Measurements from ENCODE around the gene KCNIP4. TPM values are rescaled to one million over a fixed set of nuclear protein-coding genes. Genes with fewer than 3 reads are reported as not detected.

KCNIP4 gene
- total RNA-seq, 1 donor from 2014 or later, result 16.7 TPM

DNA sequence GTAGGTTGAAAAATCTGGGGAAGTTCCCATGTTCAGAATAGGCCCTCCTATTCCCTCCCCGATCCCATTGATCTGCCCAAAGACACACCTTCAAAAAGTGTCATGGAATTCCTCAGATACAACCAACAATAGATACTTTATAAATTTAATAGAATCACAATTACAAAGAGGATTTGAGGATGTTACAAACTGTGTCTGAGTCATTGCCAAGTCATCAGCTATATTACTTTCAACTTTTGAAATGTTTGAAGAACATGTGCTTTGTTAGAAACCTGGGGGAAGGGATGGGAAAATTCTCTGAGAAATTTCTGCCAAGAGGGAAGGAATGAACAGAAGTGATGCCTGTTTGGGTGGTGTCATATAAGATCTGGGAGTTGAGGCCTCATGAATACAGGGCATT lies 46.7 kb downstream of the KCNIP4 start:
- no peak for FAIRE-seq
- DNase-seq (ENCODE audit: low spot score in 2 of 2), result no peak

DNA sequence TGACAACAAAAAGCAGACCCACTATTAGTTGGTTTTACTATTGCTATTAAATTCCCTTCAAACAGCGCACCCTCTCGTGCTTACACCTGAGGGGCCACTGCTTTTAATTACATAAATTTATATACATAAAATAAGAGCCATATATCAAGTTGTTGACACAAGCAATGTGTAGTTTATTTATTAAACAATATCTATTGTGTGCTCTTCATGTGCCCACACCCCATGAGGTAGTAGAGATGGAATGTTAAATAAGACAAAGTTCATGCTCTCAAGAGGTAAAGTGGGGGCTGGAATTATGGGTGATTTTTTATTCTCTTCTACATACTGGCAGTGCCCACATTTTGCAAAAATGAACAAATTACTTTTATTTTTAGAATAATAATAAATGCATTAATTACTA lies 47.3 kb downstream of the KCNIP4 start:
- no peak for FAIRE-seq
- no peak for DNase-seq (ENCODE audit: low spot score in 2 of 2)

DNA sequence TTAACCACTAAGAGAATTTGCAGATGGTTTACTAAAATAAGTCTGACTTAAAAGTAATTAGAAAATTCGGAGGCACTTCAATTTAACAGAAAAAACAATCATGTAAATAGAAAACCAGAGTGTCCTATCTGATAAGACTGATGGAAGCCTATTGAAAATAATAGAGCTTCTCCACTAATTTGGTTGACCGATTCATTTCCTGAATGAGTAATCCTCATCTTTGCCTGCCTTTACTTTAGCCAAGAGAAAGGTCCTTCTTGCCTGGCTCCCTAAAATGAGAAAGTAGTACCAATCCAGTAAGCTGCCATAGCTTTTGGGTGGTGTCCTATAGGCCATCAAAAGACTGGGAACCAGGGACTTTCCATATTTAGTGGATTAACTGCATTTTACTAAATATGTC lies 48.4 kb downstream of the KCNIP4 start:
- FAIRE-seq (no peak), DNase-seq (ENCODE audit: low spot score in 2 of 2) (no peak)

DNA sequence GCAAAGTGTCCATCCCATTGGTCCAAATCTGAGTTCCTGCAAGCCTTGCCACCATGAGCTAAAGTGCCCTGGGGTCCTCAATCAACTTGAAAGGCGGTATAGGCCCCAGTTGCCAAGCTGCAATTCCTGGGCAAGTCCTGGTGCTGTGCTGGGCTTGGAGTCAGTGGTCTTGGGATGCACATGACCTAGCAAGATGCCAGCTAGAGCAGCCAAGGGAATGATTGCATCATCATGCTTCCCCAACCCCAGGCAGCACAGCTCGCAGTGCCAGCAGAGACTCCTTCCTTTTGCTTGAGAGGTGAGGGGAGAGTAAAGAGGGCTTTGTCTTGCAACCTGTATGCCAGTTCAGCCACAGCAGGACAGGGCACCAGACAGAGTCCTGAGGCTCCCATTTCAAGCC lies 50.5 kb downstream of the KCNIP4 start:
- no peak for FAIRE-seq
- no peak for DNase-seq (ENCODE audit: low spot score in 2 of 2)

GRCh38 chr4:21896767-21897166 lies 51.8 kb downstream of the KCNIP4 start:
- FAIRE-seq, result no peak

DNA sequence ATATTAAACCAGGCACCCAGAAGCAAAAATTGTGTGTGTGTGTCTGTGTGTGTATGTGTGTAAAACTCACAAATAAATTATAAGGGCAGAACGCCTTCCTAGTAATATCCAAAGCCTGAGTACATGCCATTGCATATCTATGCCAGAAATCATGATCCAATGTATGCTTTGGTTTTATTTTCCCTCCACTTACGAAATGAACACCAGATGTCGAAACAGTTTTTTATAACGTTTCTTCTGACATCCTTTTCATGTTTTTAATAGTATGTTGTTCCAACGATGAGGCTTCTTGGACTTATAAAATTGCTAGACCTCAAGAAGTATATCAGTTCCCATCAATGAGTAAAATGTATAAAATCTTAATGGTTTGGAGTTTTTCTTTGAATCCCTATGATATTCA lies 55.4 kb downstream of the KCNIP4 start:
- FAIRE-seq (no peak), DNase-seq (ENCODE audit: low spot score in 2 of 2) (no peak)

More at GRCh38 chr4:21896767-21897166, 51.8 kb downstream of the KCNIP4 start:
- no peak for DNase-seq (ENCODE audit: low spot score in 2 of 2)

DNA sequence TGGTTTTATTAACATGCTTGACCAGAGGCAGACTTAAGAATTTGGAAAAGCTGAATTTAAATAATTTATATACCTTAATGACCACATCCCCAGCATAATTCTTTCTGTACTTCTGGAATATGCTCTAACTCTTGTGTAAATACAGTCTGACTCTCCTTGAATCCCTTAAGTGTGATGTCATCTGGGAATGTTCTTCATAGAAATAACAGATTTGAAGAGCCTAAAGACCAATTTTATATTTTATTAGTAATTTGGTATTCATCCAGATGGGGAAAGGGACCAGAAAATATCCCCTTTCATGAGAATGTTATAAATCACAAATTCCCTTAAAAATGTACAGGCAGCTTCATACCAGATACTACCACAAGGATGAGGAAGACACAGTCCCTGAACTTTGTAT lies 58.3 kb downstream of the KCNIP4 start:
- FAIRE-seq (no peak), DNase-seq (ENCODE audit: low spot score in 2 of 2) (no peak)

- no peak for DNase-seq (ENCODE audit: low spot score in 2 of 2)
- FAIRE-seq, result no peak
Measured at GRCh38 chr4:21888195-21888976, 60.2 kb downstream of the KCNIP4 start.

DNA sequence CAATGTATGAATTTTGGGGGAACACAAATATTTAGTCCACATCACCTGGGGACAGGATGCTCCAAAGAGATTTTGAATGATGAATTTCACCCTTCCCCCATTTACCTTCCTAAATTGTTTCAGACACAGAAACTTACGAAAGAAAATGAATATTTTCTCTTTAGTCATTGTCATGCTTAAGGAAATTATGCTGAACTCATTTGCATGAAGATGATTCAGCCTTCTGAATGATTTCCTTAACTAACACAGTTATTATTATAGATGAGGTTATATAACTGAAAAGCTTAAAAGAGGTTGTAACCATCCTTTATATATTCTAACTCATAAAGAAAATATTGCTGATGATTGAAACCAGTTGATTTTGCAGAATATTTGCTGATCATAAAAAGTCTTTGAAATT lies 61.1 kb downstream of the KCNIP4 start:
- FAIRE-seq (no peak), DNase-seq (ENCODE audit: low spot score in 2 of 2) (no peak)

DNA sequence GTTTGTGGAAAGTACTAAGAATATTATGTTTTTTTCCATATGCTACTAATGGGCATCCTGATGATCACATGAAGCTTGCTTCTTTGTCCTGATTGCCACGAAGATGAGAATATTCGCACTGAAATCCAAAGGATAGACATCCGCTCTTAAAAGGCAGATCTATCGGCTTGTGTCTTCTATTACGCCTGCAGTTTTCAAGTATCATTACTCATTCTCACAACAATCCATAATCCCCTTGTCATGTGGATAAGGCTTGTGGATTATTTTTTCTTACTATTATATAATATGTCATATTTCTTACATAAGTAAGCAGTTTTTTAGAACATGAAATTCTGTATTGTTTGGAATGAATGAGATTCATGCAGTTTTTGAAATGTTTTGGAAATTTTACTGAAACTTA lies 62.8 kb downstream of the KCNIP4 start:
- DNase-seq (ENCODE audit: low spot score in 2 of 2), result no peak
- no peak for FAIRE-seq

DNA sequence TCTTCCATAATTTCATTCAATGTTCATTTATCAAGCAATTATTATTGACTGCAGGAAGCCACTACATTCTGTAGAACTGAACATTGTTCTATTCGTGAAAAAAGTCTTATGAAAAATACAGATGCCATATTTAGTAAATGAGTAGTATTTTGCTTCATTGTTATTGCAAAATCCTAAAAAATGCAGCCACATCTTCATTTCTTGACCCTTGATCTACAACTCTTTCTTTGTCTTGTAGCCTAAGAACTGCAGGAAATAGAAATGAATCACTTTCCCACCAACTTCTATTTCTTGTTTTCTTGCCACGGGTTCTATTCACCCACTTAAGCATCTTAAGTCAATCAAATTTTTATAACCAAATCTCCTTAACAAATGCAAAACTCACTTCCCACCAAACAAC lies 63.3 kb downstream of the KCNIP4 start:
- DNase-seq (ENCODE audit: low spot score in 2 of 2) (no peak), FAIRE-seq (no peak)

GRCh38 chr4:21884615-21885014 lies 64.0 kb downstream of the KCNIP4 start:
- FAIRE-seq, result no peak
- DNase-seq (ENCODE audit: low spot score in 2 of 2), result no peak

DNA sequence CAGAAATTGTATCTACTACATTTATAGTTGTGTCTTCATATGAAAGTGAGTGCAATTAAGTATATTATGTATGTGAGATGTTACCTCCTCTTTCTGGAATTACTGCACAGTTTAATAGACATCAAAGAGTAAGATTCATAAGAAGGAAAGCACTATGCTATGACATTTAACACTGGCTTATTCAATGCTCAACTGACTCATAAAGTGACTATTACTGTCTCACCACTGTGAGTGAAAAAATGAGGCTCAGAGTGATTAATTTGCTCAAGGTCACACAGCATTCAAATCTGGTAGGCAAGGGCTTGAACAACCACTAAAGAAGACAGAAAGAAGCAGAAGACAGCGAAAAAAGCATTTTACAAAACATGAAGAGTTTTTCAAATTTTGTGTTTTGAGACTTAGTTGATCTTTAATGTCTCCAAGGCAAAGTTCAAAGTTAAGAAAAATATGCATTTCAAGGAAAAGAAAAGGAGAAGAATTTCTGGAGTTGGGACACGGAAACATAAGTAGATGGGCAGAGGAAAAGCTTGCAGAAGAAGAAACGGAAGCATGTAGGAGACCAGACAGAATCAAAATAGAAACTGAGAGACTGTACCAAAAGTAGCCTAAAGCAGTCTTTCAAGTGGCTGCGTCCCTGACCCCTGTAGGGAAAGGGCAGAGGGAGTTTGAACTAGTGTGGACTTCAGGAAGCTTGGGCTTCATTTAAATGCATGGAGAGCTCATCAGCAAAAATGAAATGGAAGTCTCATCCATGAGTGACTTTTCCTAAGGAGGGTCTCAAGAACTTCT lies 66.3 kb downstream of the KCNIP4 start:
- no peak for DNase-seq (ENCODE audit: low spot score in 2 of 2)
- FAIRE-seq, result no peak

GRCh38 chr4:21879187-21879586 lies 69.4 kb downstream of the KCNIP4 start:
- DNase-seq (ENCODE audit: low spot score in 2 of 2) (no peak), FAIRE-seq (no peak)

DNA sequence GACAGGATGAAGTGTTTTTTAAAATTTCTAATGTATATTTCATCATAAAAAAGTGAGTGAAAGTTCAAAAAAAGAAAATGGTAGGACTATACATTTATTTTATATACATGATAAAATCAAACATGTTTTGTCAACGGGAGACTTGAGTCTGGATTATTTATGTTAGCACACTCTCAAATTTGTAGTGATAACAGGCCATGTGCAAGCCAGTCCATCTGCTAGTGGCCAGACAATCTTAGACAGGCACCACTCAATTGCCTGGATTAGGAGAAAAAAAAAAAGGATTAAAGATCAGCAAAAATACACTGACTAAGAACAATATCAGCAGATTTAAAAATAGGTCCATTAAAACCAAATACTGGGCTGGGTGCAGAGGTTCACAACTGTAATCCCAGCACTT lies 71.9 kb downstream of the KCNIP4 start:
- FAIRE-seq (no peak), DNase-seq (ENCODE audit: low spot score in 2 of 2) (no peak)

GRCh38 chr4:21873145-21873544 lies 75.4 kb downstream of the KCNIP4 start:
- DNase-seq (ENCODE audit: low spot score in 2 of 2) (no peak), FAIRE-seq (no peak)

DNA sequence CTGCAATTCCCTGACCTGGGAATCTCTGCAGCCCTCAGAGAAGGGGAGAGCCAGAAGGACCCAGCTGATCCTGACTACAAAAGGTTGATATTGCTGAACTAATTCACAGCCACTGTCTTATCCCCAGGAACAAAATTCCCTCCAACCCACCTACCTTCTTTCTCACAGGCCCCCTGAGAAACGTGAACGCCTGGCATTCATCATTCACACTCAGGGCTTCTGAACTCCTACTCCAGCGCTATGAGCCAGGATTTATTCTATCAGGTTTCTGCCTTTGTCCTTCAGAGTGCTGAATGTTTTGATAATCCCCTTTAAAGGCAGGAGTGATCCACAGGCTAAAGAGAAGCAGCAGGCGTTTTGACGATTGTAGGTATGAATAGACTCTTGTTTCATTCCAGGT lies 76.5 kb downstream of the KCNIP4 start:
- DNase-seq (ENCODE audit: low spot score in 2 of 2) (no peak), FAIRE-seq (no peak)

DNA sequence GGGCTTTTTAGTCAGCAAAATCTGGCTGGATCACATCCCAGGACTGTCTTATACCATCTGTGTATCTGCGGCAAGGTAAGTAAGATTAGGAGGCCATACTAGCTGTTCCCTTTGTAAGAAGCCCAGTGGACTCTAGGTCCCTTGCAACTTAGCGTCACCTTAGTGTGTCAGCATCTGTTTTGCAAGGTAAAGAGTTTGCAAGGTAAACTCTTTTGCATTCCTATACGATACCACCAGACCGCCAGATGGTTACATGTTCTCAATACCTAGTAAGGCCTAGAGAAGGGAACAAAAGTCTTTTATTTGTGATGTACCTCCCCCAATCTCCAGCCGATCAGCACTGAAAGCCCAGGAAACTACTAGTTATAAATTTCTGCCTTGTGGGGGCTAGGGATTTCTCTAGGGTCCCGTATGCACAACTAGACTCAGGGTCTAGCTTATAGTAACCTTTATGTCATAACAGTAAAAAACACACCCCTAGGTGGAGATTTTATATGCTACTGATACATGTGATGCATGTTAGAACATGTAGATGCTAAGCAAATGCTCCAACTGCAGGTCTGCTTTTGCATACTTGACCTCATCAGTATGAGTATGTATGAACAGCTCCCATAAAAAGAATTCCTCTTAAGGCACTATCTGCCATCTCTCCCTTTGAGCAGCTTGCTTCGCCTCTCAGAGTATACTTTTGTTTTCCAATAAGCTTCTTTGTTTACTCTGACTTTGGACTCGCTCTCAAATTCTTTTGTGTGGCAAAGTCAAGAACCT lies 78.4 kb downstream of the KCNIP4 start:
- no peak for FAIRE-seq
- no peak for DNase-seq (ENCODE audit: low spot score in 2 of 2)

DNA sequence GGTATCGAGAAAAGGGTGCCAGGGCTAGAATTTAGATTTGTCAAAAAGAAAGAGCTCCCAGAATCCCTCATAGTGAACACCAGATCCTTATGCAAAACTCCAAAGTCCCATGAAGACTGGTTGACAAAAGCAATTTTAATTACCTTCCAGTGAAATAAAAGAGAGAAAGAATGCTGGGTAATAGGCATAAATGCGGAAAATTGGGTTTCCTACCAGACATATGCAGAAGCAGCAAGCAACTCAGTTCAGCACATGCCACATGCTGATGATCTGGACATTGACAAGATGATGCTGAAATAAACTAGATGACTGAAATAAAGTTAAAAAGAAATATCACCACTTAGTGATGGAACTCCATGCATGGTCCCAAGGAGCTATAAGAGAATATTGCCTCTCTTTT lies 83.9 kb downstream of the KCNIP4 start:
- no peak for FAIRE-seq
- DNase-seq (ENCODE audit: low spot score in 2 of 2), result no peak

GRCh38 chr4:21862917-21863316 lies 85.7 kb downstream of the KCNIP4 start:
- FAIRE-seq (no peak), DNase-seq (ENCODE audit: low spot score in 2 of 2) (no peak)

- DNase-seq (ENCODE audit: low spot score in 2 of 2) (no peak), FAIRE-seq (no peak)
Measured at GRCh38 chr4:21858971-21859370, 89.6 kb downstream of the KCNIP4 start.

Measured in frontal cortex (tissue), 4 donors.